Gastroesophageal sphincter (tissue), 4 donors: Measurements from ENCODE around the gene RDH12. TPM values are rescaled to one million over a fixed set of nuclear protein-coding genes. Genes with fewer than 3 reads are reported as not detected.

Source experiments
- ATAC-seq: fragments of 150-250 bp; one replicate; pipeline ENCODE4 v1.9.1; 2016; ENCODE audit warnings: mild to moderate bottlenecking, moderate library complexity
- H3K27ac ChIP-seq, 4 donors: fragments of 200-600 bp; sonication (generic) in 3 of 4; 1 replicate in 3 of 4; 2 replicates in 1 of 4; pipeline ENCODE4 v1.5.1; 2016 to 2019
- H3K27me3 ChIP-seq: fragments of 200-600 bp; sonication (generic); one replicate; pipeline ENCODE4 v1.5.1; 2019
- H3K36me3 ChIP-seq, 2 donors: fragments of 200-600 bp; sonication (generic); one replicate each; pipeline ENCODE4 v1.5.1; 2019; ENCODE audit warnings: control low read depth in 1 of 2
- H3K4me1 ChIP-seq, 3 donors: fragments of 200-600 bp; sonication (generic); 1 replicate in 2 of 3; 2 replicates in 1 of 3; pipeline ENCODE4 v1.5.1; 2016 to 2019; ENCODE audit warnings: control low read depth in 2 of 3
- H3K4me3 ChIP-seq, 2 donors: fragments of 200-600 bp; sonication (generic); one replicate each; pipeline ENCODE4 v1.5.1; 2019; ENCODE audit warnings: mild to moderate bottlenecking in 1 of 2, moderate library complexity in 1 of 2
- H3K9me3 ChIP-seq, 3 donors: fragments of 200-600 bp; sonication (generic); one replicate each; pipeline ENCODE4 v1.5.1; 2017 to 2019; ENCODE audit warnings: control low read depth in 2 of 3
- EP300 ChIP-seq: sonication (generic); formaldehyde crosslinking; IDR thresholded peaks from one replicate; pipeline ENCODE4 v1.6.1; 2017; ENCODE audit warnings: antibody characterized with exemption, mild to moderate bottlenecking
- POLR2A ChIP-seq, 2 donors: fragments of 450-650 bp; IDR thresholded peaks; one replicate each; pipeline ENCODE4 v1.6.1; 2017; ENCODE audit warnings: antibody characterized with exemption in 2 of 2, mild to moderate bottlenecking in 2 of 2, moderate library complexity in 1 of 2
- POLR2AphosphoS5 ChIP-seq: sonication (generic); formaldehyde crosslinking; IDR thresholded peaks from one replicate; pipeline ENCODE4 v1.6.1; 2017; ENCODE audit warnings: antibody characterized with exemption
- WGBS, 2 donors: methylation state at CpG; one replicate each; pipeline ENCODE4 v1.1.5; 2018; ENCODE audit warnings: low coverage in 1 of 2; 5-methylcytosine and 5-hydroxymethylcytosine counted together
- total RNA-seq, 4 donors: library from RNA; depleted of rRNA; stranded (reverse); fragments of >200 nt; gene quantifications; one replicate each; pipeline ENCODE4 v1.1.0, GENCODE V29; 2016
- TF ChIP-seq, protein P1 (sequence below), 4 experiments: fragments of 200-600 bp in 2 of 4; fragments of 450-650 bp in 2 of 4; sonication (generic) in 1 of 4; IDR thresholded peaks; one replicate each; pipeline ENCODE4 v1.5.1; 2017 to 2019; ENCODE audit warnings: antibody characterized with exemption in 4 of 4, mild to moderate bottlenecking in 2 of 4, moderate library complexity in 2 of 4

RDH12 gene
- total RNA-seq, 4 donors from 2014 or later = 0.20 TPM; not detected in 3

DNA sequence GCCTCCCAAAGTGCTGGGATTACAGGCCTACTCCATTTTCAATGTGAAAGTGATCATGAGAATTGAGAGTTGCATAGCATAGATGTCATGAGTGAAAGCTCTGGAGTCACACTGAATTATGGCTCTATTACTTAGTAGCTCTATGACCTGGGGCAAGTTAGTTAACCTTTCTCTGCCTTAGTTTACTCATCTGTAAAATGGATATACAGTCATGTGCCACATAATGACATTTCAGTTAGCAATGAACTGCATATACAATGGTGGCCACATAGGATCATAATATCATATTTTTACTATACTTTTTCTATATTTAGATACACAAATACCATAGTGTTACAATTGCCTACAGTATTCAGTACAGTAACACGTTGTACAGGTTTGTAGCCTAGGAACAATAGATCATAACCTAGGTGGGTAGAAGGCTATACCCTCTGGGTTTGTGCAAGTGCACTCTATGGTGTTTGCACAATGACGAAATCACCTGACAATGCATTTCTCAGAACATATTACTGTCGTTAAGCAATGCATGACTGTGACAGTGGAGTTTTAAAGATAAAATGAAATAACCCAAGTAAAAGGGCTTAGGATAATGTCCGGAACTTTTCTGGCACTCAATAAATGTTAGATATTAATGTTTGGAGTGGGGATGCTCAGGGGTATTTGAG is 61.6 kb downstream of the RDH12 start:
- ATAC-seq = no peak
- no peaks in the 10 kb centered on the region for H3K9me3 ChIP-seq
- no peaks in the 10 kb centered on the region for H3K27me3 ChIP-seq
- TF ChIP-seq, protein P1, sequence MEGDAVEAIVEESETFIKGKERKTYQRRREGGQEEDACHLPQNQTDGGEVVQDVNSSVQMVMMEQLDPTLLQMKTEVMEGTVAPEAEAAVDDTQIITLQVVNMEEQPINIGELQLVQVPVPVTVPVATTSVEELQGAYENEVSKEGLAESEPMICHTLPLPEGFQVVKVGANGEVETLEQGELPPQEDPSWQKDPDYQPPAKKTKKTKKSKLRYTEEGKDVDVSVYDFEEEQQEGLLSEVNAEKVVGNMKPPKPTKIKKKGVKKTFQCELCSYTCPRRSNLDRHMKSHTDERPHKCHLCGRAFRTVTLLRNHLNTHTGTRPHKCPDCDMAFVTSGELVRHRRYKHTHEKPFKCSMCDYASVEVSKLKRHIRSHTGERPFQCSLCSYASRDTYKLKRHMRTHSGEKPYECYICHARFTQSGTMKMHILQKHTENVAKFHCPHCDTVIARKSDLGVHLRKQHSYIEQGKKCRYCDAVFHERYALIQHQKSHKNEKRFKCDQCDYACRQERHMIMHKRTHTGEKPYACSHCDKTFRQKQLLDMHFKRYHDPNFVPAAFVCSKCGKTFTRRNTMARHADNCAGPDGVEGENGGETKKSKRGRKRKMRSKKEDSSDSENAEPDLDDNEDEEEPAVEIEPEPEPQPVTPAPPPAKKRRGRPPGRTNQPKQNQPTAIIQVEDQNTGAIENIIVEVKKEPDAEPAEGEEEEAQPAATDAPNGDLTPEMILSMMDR (IDR thresholded peaks at IDR 0.05) = no peak
- TF ChIP-seq POLR2A (IDR thresholded peaks at IDR 0.05) (no peak), EP300 (no peak), POLR2AphosphoS5 (no peak)
- 77 to 94% methylated on average over 3 to 4 of the region's 4 CpGs for WGBS, 2 donors
- no peak overlapping the region for H3K27ac ChIP-seq
- H3K4me1 ChIP-seq = no peaks in the 10 kb centered on the region
- peaks cover 0 to 94% of the 10 kb centered on the region in 2 donors for H3K36me3 ChIP-seq
- no peak overlapping the region for H3K4me3 ChIP-seq

DNA sequence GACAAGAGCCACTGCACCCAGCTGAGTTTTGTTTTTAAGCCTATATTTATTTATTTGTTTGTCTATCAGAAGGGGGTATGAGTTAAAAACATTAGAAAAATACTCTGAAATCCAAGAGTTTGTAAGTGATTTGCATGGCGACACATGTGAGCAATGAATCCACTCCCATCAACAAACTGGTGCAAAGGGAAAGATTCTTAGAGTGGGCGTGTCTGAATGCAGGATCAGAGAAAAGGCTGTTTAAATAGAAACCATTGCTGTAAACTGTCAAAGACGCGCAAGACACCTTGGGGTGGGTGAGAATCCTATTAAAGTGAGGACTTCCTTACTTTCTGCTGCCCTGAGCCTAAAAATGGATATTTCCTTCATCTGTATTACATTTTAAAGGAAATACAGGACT is 62.8 kb downstream of the RDH12 start:
- no peak overlapping the region for H3K27ac ChIP-seq

DNA sequence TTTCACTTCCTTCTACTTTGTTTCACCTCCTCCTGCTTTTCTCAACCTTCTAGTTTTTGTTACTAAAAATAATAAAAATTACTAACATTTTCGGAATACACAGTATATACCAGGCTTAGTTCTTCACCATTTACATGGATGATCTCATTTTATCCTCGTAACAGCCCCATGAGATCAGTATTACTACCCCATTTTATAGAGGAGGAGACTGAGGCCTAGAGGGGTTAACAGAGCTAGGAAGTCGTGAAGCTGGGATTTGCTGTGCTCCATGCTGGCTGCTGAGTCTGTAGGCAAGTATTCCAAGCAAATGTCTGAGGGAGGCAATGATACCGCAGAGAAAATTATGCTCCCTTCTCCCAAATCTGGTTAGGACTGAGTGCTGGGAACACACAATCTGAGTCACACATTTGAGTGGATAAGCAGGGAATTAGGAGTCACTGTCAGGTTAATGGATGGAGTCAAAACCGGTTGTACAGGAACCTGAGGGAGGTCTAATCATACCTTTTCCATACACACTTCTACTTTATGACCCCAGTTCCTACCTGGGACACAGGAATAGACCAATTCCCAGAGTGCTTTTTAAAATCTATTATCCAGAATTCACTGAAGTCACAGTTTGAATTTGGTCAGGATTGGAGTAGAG is 63.6 kb downstream of the RDH12 start:
- ATAC-seq = no peak
- no peaks in the 10 kb centered on the region for H3K9me3 ChIP-seq
- TF ChIP-seq POLR2AphosphoS5 (no peak), EP300 (no peak), POLR2A (IDR thresholded peaks at IDR 0.05) (no peak)
- TF ChIP-seq, protein P1 (IDR thresholded peaks at IDR 0.05) = no peak
- WGBS, 2 donors = 92% methylated on average over 5 of the region's 5 CpGs
- H3K36me3 ChIP-seq = peaks cover 0 to 100% of the 10 kb centered on the region in 2 donors
- H3K4me1 ChIP-seq = no peaks in the 10 kb centered on the region
- H3K27ac ChIP-seq = no peak overlapping the region
- H3K27me3 ChIP-seq = no peaks in the 10 kb centered on the region
- no peak overlapping the region for H3K4me3 ChIP-seq

More for the DNA sequence above, 62.8 kb downstream of the RDH12 start:
- Histone ChIP-seq H3K9me3 (no peaks in the 10 kb centered on the region), H3K27me3 (no peaks in the 10 kb centered on the region), H3K4me1 (no peaks in the 10 kb centered on the region), H3K36me3 (peaks cover 0 to 100% of the 10 kb centered on the region in 2 donors), H3K4me3 (no peak overlapping the region)
- ATAC-seq = no peak
- no peak for TF ChIP-seq EP300
- TF ChIP-seq, protein P1 (IDR thresholded peaks at IDR 0.05) = no peak
- no peak for TF ChIP-seq POLR2AphosphoS5
- no peak for TF ChIP-seq POLR2A (IDR thresholded peaks at IDR 0.05)
- 83 to 85% methylated on average over 3 to 4 of the region's 4 CpGs for WGBS, 2 donors

DNA sequence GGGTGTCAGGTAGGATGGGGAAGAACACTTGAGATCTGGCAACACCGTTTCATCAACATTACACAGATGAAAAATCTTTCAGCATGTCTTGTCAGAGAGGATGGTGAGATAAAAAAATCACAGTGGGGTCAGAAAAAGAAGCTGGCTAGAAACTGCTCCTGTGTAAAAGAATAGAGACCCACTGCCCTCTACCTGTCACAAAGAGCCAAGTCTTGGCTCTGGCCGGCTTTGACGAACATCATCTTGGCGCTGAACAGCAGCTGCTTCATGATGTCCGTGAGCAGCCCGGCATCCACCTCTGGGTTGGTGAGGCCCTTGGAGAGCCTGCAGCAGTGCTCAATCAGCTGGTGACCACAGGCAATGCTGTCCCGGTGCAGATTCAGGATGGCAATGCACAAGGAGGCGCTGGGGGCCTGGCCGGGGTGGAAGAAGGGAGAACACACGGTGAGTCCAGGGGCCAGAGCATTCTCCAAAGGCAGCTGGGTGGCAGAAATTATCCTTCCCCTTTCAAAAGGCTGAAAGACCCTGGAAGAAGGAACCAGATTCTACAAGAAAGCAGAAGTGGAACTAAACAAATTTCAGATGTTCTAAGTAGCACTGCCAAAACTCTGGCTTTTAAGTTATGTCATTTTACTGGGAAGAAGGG is 64.5 kb downstream of the RDH12 start:
- no peak for TF ChIP-seq POLR2AphosphoS5
- H3K4me3 ChIP-seq = no peak overlapping the region
- H3K27ac ChIP-seq = no peak overlapping the region
- H3K36me3 ChIP-seq = peaks cover 0 to 100% of the 10 kb centered on the region in 2 donors
- ATAC-seq = peak; percentile 46
- 69 to 82% methylated on average over 2 to 10 of the region's 10 CpGs for WGBS, 2 donors
- no peaks in the 10 kb centered on the region for H3K27me3 ChIP-seq
- no peaks in the 10 kb centered on the region for H3K9me3 ChIP-seq
- H3K4me1 ChIP-seq = no peaks in the 10 kb centered on the region

DNA sequence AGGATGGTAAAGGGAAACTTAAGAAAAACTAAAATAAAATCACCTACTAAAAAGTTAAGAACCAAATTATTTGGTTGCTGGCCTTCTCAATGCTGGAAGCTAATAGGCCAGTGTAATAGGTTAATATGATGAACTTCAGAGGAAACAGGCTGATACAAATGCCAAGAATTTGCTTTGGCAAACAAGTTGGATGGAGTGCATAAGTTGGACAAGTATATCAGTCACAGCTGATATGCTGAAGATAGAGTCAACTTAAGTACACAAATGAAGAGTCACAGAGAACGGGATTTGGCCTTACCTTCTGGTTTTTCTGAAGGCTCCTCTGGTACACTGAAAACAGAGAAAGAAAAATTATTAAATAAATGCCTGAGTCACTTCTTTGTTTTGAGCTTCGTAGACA is 66.5 kb downstream of the RDH12 start:
- no peaks in the 10 kb centered on the region for H3K9me3 ChIP-seq
- no peaks in the 10 kb centered on the region for H3K27me3 ChIP-seq
- H3K27ac ChIP-seq = no peak overlapping the region
- H3K4me3 ChIP-seq = no peak overlapping the region
- ATAC-seq = no peak
- peaks cover 3 to 100% of the 10 kb centered on the region in 2 donors for H3K36me3 ChIP-seq
- no peaks in the 10 kb centered on the region for H3K4me1 ChIP-seq
- TF ChIP-seq POLR2AphosphoS5 (no peak), POLR2A (IDR thresholded peaks at IDR 0.05) (no peak), EP300 (no peak)
- TF ChIP-seq, protein P1 (IDR thresholded peaks at IDR 0.05) = no peak
- WGBS, 2 donors = 50 to 58% methylated on average over 2 of the region's 2 CpGs
